GM10248 (cell line): ENCODE data around the gene PPIG.

Experiments used
- CTCF ChIA-PET: fragments of 300-600 bp; sonication (Branson Sonifier 250); formaldehyde crosslinking; extraction: SDS; loops from one replicate; lab custom pipeline; 2021; ENCODE audit warnings: antibody characterized with exemption; lab: Yijun Ruan, JAX
- POLR2A ChIA-PET: fragments of 350-650 bp; sonication (Branson Sonifier 250); formaldehyde crosslinking; extraction: SDS; loops from one replicate; lab custom pipeline; 2020; ENCODE audit warnings: antibody characterized with exemption; lab: Yijun Ruan, JAX
- DNase-seq: peaks from one replicate; pipeline ENCODE4 v3.0.0; 2012; ENCODE audit errors: extremely low spot score
- TF ChIP-seq, protein P1 (sequence below): IDR thresholded peaks from 2 replicates; pipeline ENCODE4 v1.5.1; 2012; ENCODE audit warnings: mild to moderate bottlenecking, low read depth; ENCODE audit errors: extremely low read depth, missing control alignments, control extremely low read depth

The PPIG gene

DNA sequence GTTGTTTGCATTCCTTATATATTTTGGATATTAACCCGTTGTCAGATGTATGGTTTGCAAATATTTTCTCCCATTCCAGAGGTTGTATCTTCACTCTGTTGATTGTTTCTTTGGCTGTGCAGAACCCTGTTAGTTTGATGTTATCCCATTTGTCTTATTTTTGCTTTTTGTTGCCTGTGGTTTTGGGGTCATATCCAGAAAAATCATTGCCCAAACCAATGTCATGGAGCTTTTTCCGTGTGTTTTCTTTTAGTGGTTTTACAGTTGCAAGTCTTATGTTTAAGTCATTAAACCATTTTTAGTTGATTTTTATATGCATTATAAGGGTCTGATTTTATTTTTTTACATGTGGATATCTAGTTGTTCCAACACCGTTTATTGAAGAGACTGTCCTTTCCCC lies 35.8 kb downstream of the PPIG start:
- no peak for DNase-seq
- POLR2A ChIA-PET: no interaction called here
- CTCF ChIA-PET: no interaction called here
- TF ChIP-seq, protein P1, sequence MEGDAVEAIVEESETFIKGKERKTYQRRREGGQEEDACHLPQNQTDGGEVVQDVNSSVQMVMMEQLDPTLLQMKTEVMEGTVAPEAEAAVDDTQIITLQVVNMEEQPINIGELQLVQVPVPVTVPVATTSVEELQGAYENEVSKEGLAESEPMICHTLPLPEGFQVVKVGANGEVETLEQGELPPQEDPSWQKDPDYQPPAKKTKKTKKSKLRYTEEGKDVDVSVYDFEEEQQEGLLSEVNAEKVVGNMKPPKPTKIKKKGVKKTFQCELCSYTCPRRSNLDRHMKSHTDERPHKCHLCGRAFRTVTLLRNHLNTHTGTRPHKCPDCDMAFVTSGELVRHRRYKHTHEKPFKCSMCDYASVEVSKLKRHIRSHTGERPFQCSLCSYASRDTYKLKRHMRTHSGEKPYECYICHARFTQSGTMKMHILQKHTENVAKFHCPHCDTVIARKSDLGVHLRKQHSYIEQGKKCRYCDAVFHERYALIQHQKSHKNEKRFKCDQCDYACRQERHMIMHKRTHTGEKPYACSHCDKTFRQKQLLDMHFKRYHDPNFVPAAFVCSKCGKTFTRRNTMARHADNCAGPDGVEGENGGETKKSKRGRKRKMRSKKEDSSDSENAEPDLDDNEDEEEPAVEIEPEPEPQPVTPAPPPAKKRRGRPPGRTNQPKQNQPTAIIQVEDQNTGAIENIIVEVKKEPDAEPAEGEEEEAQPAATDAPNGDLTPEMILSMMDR: no peak

DNA sequence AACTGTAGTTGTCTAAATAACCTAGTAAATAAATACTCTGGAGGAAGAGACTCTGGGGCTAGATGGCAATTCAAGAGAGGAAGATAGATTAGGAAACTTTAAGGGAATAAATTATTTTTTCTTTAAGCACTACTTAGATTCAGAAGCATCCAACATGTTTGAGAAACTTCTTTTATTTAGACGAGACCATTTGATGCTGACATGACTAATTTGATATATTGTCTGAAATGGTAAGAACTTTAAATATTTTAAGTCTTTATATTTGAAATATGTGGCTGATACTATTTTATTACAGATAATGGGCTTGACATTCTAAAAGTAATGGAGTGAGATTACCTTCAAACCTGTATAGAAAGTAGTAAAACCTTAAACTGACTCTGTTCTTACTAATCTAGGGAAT lies 36.4 kb downstream of the PPIG start:
- no peak for DNase-seq
- TF ChIP-seq, protein P1: no peak
- ChIA-PET POLR2A (no interaction called here), CTCF (no interaction called here)

DNA sequence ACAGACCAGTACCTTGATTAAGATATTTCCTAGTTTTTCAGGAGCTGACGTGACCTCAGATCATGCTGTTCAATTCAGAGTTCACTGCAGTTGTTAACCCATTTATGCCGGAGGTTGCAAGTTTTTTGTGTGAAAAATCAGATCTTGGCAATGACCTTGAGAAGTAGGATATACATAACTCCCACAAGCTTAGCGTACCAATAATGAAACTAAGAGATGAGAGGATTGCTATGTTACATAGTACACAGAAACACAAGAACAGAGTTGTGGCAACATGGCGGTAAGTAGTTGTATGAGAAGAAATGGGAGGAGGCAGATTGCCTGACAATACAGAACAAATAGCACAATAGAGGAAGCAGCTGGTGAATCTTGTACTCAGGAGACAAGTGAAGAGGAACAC lies 39.1 kb downstream of the PPIG start:
- DNase-seq: no peak
- ChIA-PET POLR2A (no interaction called here), CTCF (no interaction called here)
- TF ChIP-seq, protein P1: no peak

DNA sequence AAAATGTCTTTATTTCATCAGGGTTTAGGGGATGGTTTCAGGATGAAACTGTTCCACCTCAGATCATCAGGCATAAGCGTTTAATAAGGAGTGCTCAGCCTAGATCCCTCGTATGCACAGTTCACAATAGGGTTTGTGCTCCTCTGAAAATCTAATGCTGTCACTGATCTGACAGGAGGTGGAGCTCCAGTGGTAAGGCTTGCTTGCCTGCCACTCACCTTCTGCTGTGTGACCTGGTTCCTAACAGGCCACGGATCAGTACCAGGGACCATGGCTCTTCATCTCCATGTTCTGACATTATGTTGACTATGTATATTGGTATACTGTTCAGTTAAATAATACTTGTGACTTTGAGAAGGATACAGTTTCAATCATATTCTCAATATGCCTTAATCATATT lies 41.6 kb downstream of the PPIG start:
- TF ChIP-seq, protein P1: no peak
- ChIA-PET POLR2A (no interaction called here), CTCF (no interaction called here)
- no peak for DNase-seq

DNA sequence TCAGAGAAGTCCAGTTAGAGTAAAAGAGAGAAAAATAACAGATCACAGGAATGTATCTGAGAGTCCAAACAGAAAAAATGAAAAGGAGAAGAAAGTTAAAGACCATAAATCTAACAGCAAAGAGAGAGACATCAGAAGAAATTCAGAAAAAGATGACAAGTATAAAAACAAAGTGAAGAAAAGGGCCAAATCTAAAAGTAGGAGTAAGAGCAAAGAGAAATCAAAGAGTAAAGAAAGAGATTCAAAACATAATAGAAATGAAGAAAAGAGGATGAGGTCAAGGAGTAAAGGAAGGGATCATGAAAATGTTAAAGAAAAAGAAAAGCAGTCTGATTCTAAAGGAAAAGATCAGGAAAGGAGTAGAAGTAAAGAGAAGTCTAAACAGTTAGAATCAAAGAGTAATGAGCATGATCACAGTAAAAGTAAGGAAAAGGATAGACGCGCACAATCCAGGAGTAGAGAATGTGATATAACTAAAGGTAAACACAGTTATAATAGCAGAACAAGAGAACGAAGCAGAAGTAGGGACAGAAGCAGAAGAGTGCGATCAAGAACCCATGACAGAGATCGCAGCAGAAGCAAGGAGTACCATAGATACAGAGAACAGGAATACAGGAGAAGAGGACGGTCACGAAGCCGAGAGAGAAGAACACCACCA lies 52.4 kb downstream of the PPIG start:
- no peak for DNase-seq
- TF ChIP-seq, protein P1: no peak
- POLR2A ChIA-PET: no interaction called here
- CTCF ChIA-PET: interaction anchor here (1.3 kb wide), 1 partner anchor 37 kb away, joined by 3 read pairs; no protein-coding TSS in a partner anchor

DNA sequence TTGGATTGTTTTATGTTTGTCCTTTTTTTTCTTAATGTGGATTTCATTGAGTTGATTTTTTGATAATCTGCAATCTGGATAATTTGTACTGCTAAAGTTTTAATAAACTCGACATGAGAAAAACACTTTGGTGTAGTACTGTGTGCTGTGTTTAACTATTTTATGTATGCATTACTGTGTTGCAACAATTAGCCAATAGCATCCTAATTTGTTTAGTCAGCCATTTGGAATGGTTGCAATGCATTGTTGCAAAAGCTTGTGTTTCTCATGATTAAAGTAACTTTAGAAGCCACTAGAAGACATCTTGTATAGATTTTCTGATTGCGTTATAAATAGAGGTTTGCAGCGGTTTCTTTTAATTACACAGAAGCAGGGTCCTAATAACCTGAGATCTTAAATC lies 53.5 kb downstream of the PPIG start:
- ChIA-PET CTCF (interaction anchor here (1.3 kb wide), 1 partner anchor 38 kb away, joined by 3 read pairs; no protein-coding TSS in a partner anchor), POLR2A (interaction anchor here (0.5 kb wide), 1 partner anchor 46 kb away, joined by 3 read pairs; no protein-coding TSS in a partner anchor)
- no peak for DNase-seq
- TF ChIP-seq, protein P1: no peak
